CD14-positive monocyte (primary cell): ENCODE results near the gene EIF2S1. TPM values are rescaled to one million over a fixed set of nuclear protein-coding genes. Genes with fewer than 3 reads are reported as not detected.

Source experiments
- DNase-seq, 3 donors: peaks; one replicate each; pipeline ENCODE4 v3.0.0-alpha.2; 2011 to 2022
- H2AFZ ChIP-seq: 2 replicates; pipeline ENCODE4 v1.6.0; 2012; ENCODE audit warnings: mild to moderate bottlenecking, low read depth, low read length, inconsistent platforms; ENCODE audit not compliant: insufficient read depth, poor library complexity, severe bottlenecking
- H3K27ac ChIP-seq, 2 donors: 1 replicate in 1 of 2; 2 replicates in 1 of 2; pipeline ENCODE4 v1.5.1; 2012 to 2013; ENCODE audit warnings: low read length in 2 of 2, control low read depth in 1 of 2, inconsistent platforms in 1 of 2, low read depth in 1 of 2, mild to moderate bottlenecking in 1 of 2
- H3K27me3 ChIP-seq, 2 donors: one replicate each; pipeline versions ENCODE4 v1.6.0 to v1.6.1; 2011 to 2013; ENCODE audit warnings: low read length in 2 of 2; ENCODE audit not compliant: control insufficient read depth in 2 of 2, insufficient read depth in 2 of 2
- H3K36me3 ChIP-seq, 2 donors: replicated peaks in 1 of 2; 1 replicate in 1 of 2; 2 replicates in 1 of 2; pipeline versions ENCODE4 v1.5.1 to v1.6.1; 2012 to 2013; ENCODE audit warnings: low read length in 2 of 2, control low read depth in 1 of 2, inconsistent platforms in 1 of 2, mild to moderate bottlenecking in 1 of 2; ENCODE audit not compliant: insufficient read depth in 2 of 2, control insufficient read depth in 1 of 2
- H3K4me1 ChIP-seq, 2 donors: 1 replicate in 1 of 2; 2 replicates in 1 of 2; pipeline versions ENCODE4 v1.5.1 to v1.6.1; 2012 to 2013; ENCODE audit warnings: low read length in 2 of 2, control low read depth in 1 of 2, inconsistent platforms in 1 of 2, mild to moderate bottlenecking in 1 of 2, moderate library complexity in 1 of 2; ENCODE audit not compliant: insufficient read depth in 2 of 2, control insufficient read depth in 1 of 2
- H3K4me2 ChIP-seq: replicated peaks from 2 replicates; pipeline ENCODE3; 2012; ENCODE audit warnings: low read length, moderate library complexity, mild to moderate bottlenecking; ENCODE audit not compliant: poor library complexity, severe bottlenecking; ENCODE audit errors: extremely low read depth
- H3K4me3 ChIP-seq, 3 experiments: fragments of 200-600 bp in 1 of 3; sonication (generic) in 1 of 3; replicated peaks in 1 of 3; 1 replicate in 2 of 3; 2 replicates in 1 of 3; pipeline ENCODE4 v1.5.1; 2011 to 2013; ENCODE audit warnings: low read length in 3 of 3, mild to moderate bottlenecking in 3 of 3, control low read depth in 2 of 3, low read depth in 2 of 3, inconsistent platforms in 1 of 3, moderate library complexity in 1 of 3
- H3K79me2 ChIP-seq: 2 replicates; pipeline ENCODE4 v1.6.0; 2012; ENCODE audit warnings: mild to moderate bottlenecking, control low read depth, inconsistent platforms, low read length, moderate library complexity; ENCODE audit not compliant: insufficient read depth
- H3K9ac ChIP-seq: 2 replicates; pipeline ENCODE4 v1.6.0; 2017; ENCODE audit warnings: low read length, mild to moderate bottlenecking; ENCODE audit not compliant: insufficient read depth, poor library complexity, severe bottlenecking
- H3K9me3 ChIP-seq, 2 donors: replicated peaks in 1 of 2; 1 replicate in 1 of 2; 2 replicates in 1 of 2; pipeline versions ENCODE4 v1.5.1 to v1.6.1; 2012 to 2013; ENCODE audit warnings: low read length in 2 of 2, control low read depth in 1 of 2; ENCODE audit not compliant: control insufficient read depth in 1 of 2, insufficient read depth in 1 of 2
- H4K20me1 ChIP-seq: 2 replicates; pipeline ENCODE4 v1.6.0; 2012; ENCODE audit warnings: mild to moderate bottlenecking, low read length, control low read depth, moderate library complexity; ENCODE audit not compliant: insufficient read depth
- H3K27ac Mint-ChIP-seq, 7 donors: one replicate each; pipeline ENCODE4 v1.8.0; 2020; ENCODE audit warnings: mild to moderate bottlenecking in 7 of 7, mixed read lengths in 7 of 7, moderate library complexity in 6 of 7, inconsistent platforms in 2 of 7
- H3K27me3 Mint-ChIP-seq, 3 donors: one replicate each; pipeline ENCODE4 v1.8.0; 2021 to 2022; ENCODE audit warnings: low read depth in 3 of 3, mild to moderate bottlenecking in 3 of 3, mixed read lengths in 3 of 3, moderate library complexity in 3 of 3, inconsistent platforms in 1 of 3
- H3K36me3 Mint-ChIP-seq, 2 donors: one replicate each; pipeline ENCODE4 v1.8.0; 2020; ENCODE audit warnings: mixed read lengths in 2 of 2, inconsistent platforms in 1 of 2, mild to moderate bottlenecking in 1 of 2
- H3K4me1 Mint-ChIP-seq: one replicate; pipeline ENCODE4 v1.8.0; 2020; ENCODE audit warnings: mild to moderate bottlenecking, mixed read lengths
- H3K4me3 Mint-ChIP-seq, 2 donors: one replicate each; pipeline ENCODE4 v1.8.0; 2020; ENCODE audit warnings: mild to moderate bottlenecking in 2 of 2, mixed read lengths in 2 of 2, moderate library complexity in 1 of 2
- H3K9me3 Mint-ChIP-seq, 7 donors: one replicate each; pipeline ENCODE4 v1.8.0; 2020 to 2022; ENCODE audit warnings: mixed read lengths in 7 of 7, mild to moderate bottlenecking in 6 of 7, moderate library complexity in 6 of 7, inconsistent platforms in 2 of 7
- WGBS: methylation state at CpG from one replicate; pipeline ENCODE4 v1.1.5; 2013; ENCODE audit warnings: missing lambda C conversion rate; ENCODE audit not compliant: insufficient coverage; 5-methylcytosine and 5-hydroxymethylcytosine counted together
- intact Hi-C, 2 donors: fragments of 100-400 bp; cut with micrococcal nuclease; formaldehyde crosslinking; loops; one replicate each; pipeline versions ENCODE4 v1.15.0 to v1.15.1; 2023
- polyA plus RNA-seq, 3 donors: library from polyadenylated mRNA; depleted of rRNA in 1 of 3; unstranded in 2 of 3; stranded (reverse) in 1 of 3; fragments of 300-500 nt in 2 of 3; fragments of >200 nt in 1 of 3; fragmentation: Illumina TruSeq in 2 of 3; gene quantifications; 1 replicate in 2 of 3; 2 replicates in 1 of 3; pipeline ENCODE4 v1.2.3, GENCODE V29; 2012 to 2021
- TF ChIP-seq, protein P1 (sequence below): fragments of 200-600 bp; IDR thresholded peaks from one replicate; pipeline ENCODE4 v1.8.0; 2022; ENCODE audit warnings: antibody characterized with exemption, mild to moderate bottlenecking

Gene EIF2S1
- polyA plus RNA-seq, 3 donors: 21.9 to 111 (median 110) TPM

DNA sequence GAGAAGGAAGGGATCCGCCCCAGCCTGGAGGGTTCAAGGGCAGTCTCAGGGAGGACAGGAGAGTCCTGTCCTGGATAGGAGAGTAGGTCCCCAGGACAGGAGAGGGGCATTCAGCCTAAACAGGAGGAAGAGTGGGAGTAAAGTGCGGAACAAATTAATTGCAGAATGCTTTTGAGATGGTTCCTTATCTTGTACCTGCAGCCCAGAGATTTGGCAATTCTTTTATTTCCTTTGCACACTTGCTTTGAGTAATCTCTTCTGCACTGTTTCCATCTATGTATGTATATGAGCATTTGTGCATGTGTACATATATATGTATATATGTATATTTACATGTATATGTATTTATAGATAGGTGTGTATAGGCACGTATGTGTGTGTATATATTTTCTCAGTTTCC lies 29.1 kb downstream of the EIF2S1 start:
- peaks cover 0 to 4% (median 2%) of the 10 kb centered on the region in 3 donors for H3K27me3 Mint-ChIP-seq
- WGBS: 75% methylated on average over 1 of the region's 3 CpGs
- H4K20me1 ChIP-seq: no peaks in the 10 kb centered on the region
- H3K79me2 ChIP-seq: no peaks in the 10 kb centered on the region
- no peak overlapping the region for H3K4me2 ChIP-seq
- H2AFZ ChIP-seq: no peak overlapping the region
- H3K9me3 ChIP-seq: no peaks in the 10 kb centered on the region
- intact Hi-C loops: no loop called here
- H3K9ac ChIP-seq: no peak overlapping the region
- H3K4me1 ChIP-seq: no peaks in the 10 kb centered on the region
- peaks cover 24 to 26% of the 10 kb centered on the region in 2 donors for H3K36me3 Mint-ChIP-seq
- H3K9me3 Mint-ChIP-seq: no peaks in the 10 kb centered on the region
- H3K27ac ChIP-seq: no peak overlapping the region
- H3K4me3 Mint-ChIP-seq: no peak overlapping the region
- H3K4me3 ChIP-seq: no peak overlapping the region
- no peak for DNase-seq
- no peaks in the 10 kb centered on the region for H3K27me3 ChIP-seq
- TF ChIP-seq, protein P1, sequence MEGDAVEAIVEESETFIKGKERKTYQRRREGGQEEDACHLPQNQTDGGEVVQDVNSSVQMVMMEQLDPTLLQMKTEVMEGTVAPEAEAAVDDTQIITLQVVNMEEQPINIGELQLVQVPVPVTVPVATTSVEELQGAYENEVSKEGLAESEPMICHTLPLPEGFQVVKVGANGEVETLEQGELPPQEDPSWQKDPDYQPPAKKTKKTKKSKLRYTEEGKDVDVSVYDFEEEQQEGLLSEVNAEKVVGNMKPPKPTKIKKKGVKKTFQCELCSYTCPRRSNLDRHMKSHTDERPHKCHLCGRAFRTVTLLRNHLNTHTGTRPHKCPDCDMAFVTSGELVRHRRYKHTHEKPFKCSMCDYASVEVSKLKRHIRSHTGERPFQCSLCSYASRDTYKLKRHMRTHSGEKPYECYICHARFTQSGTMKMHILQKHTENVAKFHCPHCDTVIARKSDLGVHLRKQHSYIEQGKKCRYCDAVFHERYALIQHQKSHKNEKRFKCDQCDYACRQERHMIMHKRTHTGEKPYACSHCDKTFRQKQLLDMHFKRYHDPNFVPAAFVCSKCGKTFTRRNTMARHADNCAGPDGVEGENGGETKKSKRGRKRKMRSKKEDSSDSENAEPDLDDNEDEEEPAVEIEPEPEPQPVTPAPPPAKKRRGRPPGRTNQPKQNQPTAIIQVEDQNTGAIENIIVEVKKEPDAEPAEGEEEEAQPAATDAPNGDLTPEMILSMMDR: no peak
- H3K36me3 ChIP-seq: peaks cover 19 to 31% of the 10 kb centered on the region in 2 donors
- H3K4me1 Mint-ChIP-seq: peaks cover 2% of the 10 kb centered on the region
- H3K27ac Mint-ChIP-seq: peak overlapping the region in 2 of 7 donors; percentile 4 to 79

DNA sequence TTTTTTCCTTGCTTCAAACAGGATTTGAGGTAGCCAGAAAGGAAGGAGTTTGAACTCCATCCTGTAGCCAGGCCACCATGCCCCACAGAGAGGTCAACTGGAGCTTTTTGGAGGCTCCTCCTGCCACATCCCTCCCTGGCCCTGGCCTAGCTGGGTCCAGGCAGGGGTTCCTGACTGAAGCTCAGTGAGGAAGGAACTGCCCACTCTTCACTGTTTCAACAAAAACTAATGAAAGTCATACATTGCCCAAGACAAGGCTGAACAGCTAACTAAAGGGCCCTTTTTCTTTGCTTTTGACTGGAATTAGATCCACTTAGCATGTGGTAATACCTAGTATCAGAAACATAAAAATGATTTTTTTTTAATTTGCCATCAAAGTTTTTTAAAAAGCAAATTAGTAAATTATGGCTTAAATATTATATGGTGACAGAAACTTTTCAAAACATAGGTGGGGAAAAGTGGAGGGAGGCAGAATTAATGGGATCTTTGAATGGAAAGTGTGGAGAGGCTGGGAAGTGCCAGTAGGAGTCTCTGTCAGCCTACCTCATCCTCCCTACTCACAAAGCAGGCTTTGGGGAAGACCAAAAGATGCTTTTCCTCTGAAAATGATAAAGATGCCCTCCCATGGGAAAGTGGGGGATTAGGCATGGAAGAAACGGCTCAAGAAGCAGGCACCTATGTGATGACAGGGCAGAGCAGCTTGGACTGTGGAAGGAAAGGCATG lies 29.8 kb downstream of the EIF2S1 start:
- Mint-ChIP-seq H3K4me1 (peaks cover 2% of the 10 kb centered on the region), H3K9me3 (no peaks in the 10 kb centered on the region), H3K4me3 (no peak overlapping the region), H3K36me3 (peaks cover 19% of the 10 kb centered on the region in 2 donors), H3K27ac (no peak overlapping the region), H3K27me3 (peaks cover 0 to 4% (median 3%) of the 10 kb centered on the region in 3 donors)
- Histone ChIP-seq H3K9ac (no peak overlapping the region), H3K27me3 (no peaks in the 10 kb centered on the region), H2AFZ (no peak overlapping the region), H3K36me3 (peaks cover 12 to 24% of the 10 kb centered on the region in 2 donors), H3K79me2 (no peaks in the 10 kb centered on the region), H4K20me1 (no peaks in the 10 kb centered on the region), H3K4me3 (no peak overlapping the region), H3K4me1 (no peaks in the 10 kb centered on the region), H3K4me2 (no peak overlapping the region), H3K27ac (no peak overlapping the region), H3K9me3 (no peaks in the 10 kb centered on the region)
- DNase-seq: no peak
- TF ChIP-seq, protein P1: no peak
- intact Hi-C loops: no loop called here
- WGBS: 100% methylated on average over 1 of the region's 1 CpG
